Colonic mucosa (tissue), 4 donors: ENCODE data around the gene MCU. TPM values are rescaled to one million over a fixed set of nuclear protein-coding genes. Genes with fewer than 3 reads are reported as not detected.
"Not testable (repeated sequence)": the region's sequence is repeated elsewhere in the genome, so short reads cannot be mapped to it uniquely, and the experiment has no call there.

ENCODE experiments used
- DNase-seq: peaks from one replicate; pipeline ENCODE4 v3.0.0-alpha.2; 2020
- H3K27ac ChIP-seq: fragments of 200-600 bp; one replicate; pipeline ENCODE4 v1.8.0; 2021
- H3K27me3 ChIP-seq: fragments of 200-600 bp; one replicate; pipeline ENCODE4 v1.8.0; 2021
- H3K36me3 ChIP-seq: fragments of 200-600 bp; one replicate; pipeline ENCODE4 v1.8.0; 2021
- H3K4me1 ChIP-seq: fragments of 200-600 bp; one replicate; pipeline ENCODE4 v1.8.0; 2021; ENCODE audit warnings: mild to moderate bottlenecking
- H3K4me3 ChIP-seq: fragments of 200-600 bp; one replicate; pipeline ENCODE4 v1.8.0; 2021
- H3K9ac ChIP-seq, 2 donors: one replicate each; pipeline ENCODE4 v1.7.0; 2013; ENCODE audit warnings: control low read depth in 2 of 2, low read depth in 2 of 2, low read length in 2 of 2
- H3K9me3 ChIP-seq: fragments of 200-600 bp; one replicate; pipeline ENCODE4 v1.8.0; 2021
- CTCF ChIP-seq: fragments of 200-600 bp; IDR thresholded peaks from one replicate; pipeline ENCODE4 v1.8.0; 2022; ENCODE audit warnings: antibody characterized with exemption, mild to moderate bottlenecking
- intact Hi-C: fragments of 100-400 bp; cut with DNase I; formaldehyde crosslinking; loops from one replicate; pipeline ENCODE4 v1.14.1; 2022
- total RNA-seq, 2 donors: library from RNA; stranded (reverse); fragmentation: NEBNext Ultra II Directional in 1 of 2; extraction: Animal tissue kit (Norgen Biotek cat#: 25700) in 1 of 2; gene quantifications; one replicate each; pipeline ENCODE4 v1.2.1, GENCODE V29; 2021
- donor health status: healthy.
- donor health status: DM: no; HTN: no; CAD: no.
- donor health status: DM: no; HTN: no; CAD: no.

MCU gene
- total RNA-seq, 2 donors from 2014 or later: 88.7 to 109 TPM

GRCh38 chr10:72673280-72673679 lies 18.7 kb upstream of the MCU start:
- TF ChIP-seq CTCF: no peak
- H3K27ac ChIP-seq: peak overlapping the region; percentile 56
- H3K9me3 ChIP-seq: no peaks in the 10 kb centered on the region
- H3K27me3 ChIP-seq: no peaks in the 10 kb centered on the region
- no peak overlapping the region for H3K4me3 ChIP-seq
- no peak overlapping the region for H3K9ac ChIP-seq
- peaks cover 3% of the 10 kb centered on the region for H3K4me1 ChIP-seq
- intact Hi-C loops: no loop called here
- no peak for DNase-seq
- no peaks in the 10 kb centered on the region for H3K36me3 ChIP-seq

GRCh38 chr10:72674174-72674573 lies 17.8 kb upstream of the MCU start:
- intact Hi-C loops: not testable (repeated sequence)
- H3K27ac ChIP-seq: peak overlapping the region; percentile 56

GRCh38 chr10:72679838-72680241 lies 12.1 kb upstream of the MCU start:
- Histone ChIP-seq H3K27ac (peak overlapping the region; percentile 93), H3K4me3 (no peak overlapping the region)

More at GRCh38 chr10:72674174-72674573, 17.8 kb upstream of the MCU start:
- DNase-seq, H3K27me3 ChIP-seq, H3K9me3 ChIP-seq, H3K36me3 ChIP-seq, H3K4me1 ChIP-seq, H3K4me3 ChIP-seq, H3K9ac ChIP-seq: not testable (repeated sequence)

GRCh38 chr10:72682638-72683037 lies 9.3 kb upstream of the MCU start:
- Histone ChIP-seq H3K4me1 (peaks cover 5% of the 10 kb centered on the region), H3K27me3 (no peaks in the 10 kb centered on the region), H3K27ac (no peak overlapping the region), H3K4me3 (no peak overlapping the region), H3K36me3 (no peaks in the 10 kb centered on the region), H3K9me3 (no peaks in the 10 kb centered on the region), H3K9ac (no peak overlapping the region)
- intact Hi-C loops: no loop called here
- no peak for TF ChIP-seq CTCF
- no peak for DNase-seq

More at GRCh38 chr10:72679838-72680241, 12.1 kb upstream of the MCU start:
- intact Hi-C loops: no loop called here
- no peaks in the 10 kb centered on the region for H3K36me3 ChIP-seq
- no peaks in the 10 kb centered on the region for H3K27me3 ChIP-seq
- TF ChIP-seq CTCF: no peak
- no peaks in the 10 kb centered on the region for H3K9me3 ChIP-seq
- H3K9ac ChIP-seq: peak overlapping the region in 1 of 2 donors; percentile 7
- H3K4me1 ChIP-seq: peaks cover 1% of the 10 kb centered on the region
- DNase-seq: peak; percentile 56

GRCh38 chr10:72685264-72685921 lies 6.5 kb upstream of the MCU start:
- Histone ChIP-seq H3K9ac (peak overlapping the region in 1 of 2 donors; percentile 8), H3K4me1 (peaks cover 5% of the 10 kb centered on the region), H3K4me3 (no peak overlapping the region), H3K27ac (peak overlapping the region; percentile 75), H3K9me3 (no peaks in the 10 kb centered on the region), H3K27me3 (no peaks in the 10 kb centered on the region), H3K36me3 (no peaks in the 10 kb centered on the region)
- peak; percentile 72 for DNase-seq
- intact Hi-C loops: no loop called here
- TF ChIP-seq CTCF: no peak

- H3K9ac ChIP-seq, H3K9me3 ChIP-seq, H3K36me3 ChIP-seq, H3K27me3 ChIP-seq, H3K4me1 ChIP-seq, DNase-seq, intact Hi-C loops, H3K4me3 ChIP-seq: not testable (repeated sequence)
- H3K27ac ChIP-seq: peak overlapping the region; percentile 75
These were observed 5.5 kb upstream of the MCU start for GRCh38 chr10:72686430-72686829.
